MM.1S (cell line): ENCODE results near the gene CTSL.

Source experiments
- CTCF ChIP-seq: fragments of 300-600 bp; sonication (generic); IDR thresholded peaks from 2 replicates; pipeline ENCODE4 v1.5.1; 2016; ENCODE audit warnings: antibody characterized with exemption, low read length, mixed read lengths
- EZH2 ChIP-seq: fragments of 300-600 bp; sonication (generic); optimal IDR thresholded peaks from 2 replicates; pipeline ENCODE3; 2017; ENCODE audit warnings: low read depth, mild to moderate bottlenecking, antibody characterized with exemption, low read length, mixed read lengths

GRCh38 chr9:87763286-87763685, 37.4 kb downstream of the CTSL start:
- TF ChIP-seq CTCF = no peak
- no peak for TF ChIP-seq EZH2
